ENCODE data around the gene ARFRP1. TPM values are rescaled to one million over a fixed set of nuclear protein-coding genes. Genes with fewer than 3 reads are reported as not detected.
A peak's percentile ranks its signal among the peaks of the same experiment; 100 is the strongest.

ARFRP1 gene
- total and polyA plus RNA-seq, 2 donors, result 39.2 to 94.0 TPM

GRCh38 chr20:63699466-63700198 is 8.1 kb downstream of the ARFRP1 start:
- H3K36me3 ChIP-seq (ENCODE audit: control insufficient read depth in 2 of 2, insufficient read depth in 2 of 2, low read length in 1 of 2), result peaks cover 25 to 32% of the 10 kb centered on the region in 2 donors
- H3K27me3 ChIP-seq (ENCODE audit: control insufficient read depth in 2 of 2, insufficient read depth in 1 of 2, low read length in 1 of 2), result peaks cover 0 to 5% of the 10 kb centered on the region in 2 donors
- H3K9me3 ChIP-seq (ENCODE audit: control insufficient read depth in 2 of 2, insufficient read depth in 1 of 2, low read length in 1 of 2), result no peaks in the 10 kb centered on the region
- no peak overlapping the region for H3K4me3 ChIP-seq (ENCODE audit: low read length in 2 of 2)
- 96% methylated on average over 24 of the region's 24 CpGs for WGBS
- peaks cover 15 to 34% of the 10 kb centered on the region in 2 donors for H3K4me1 ChIP-seq (ENCODE audit: control insufficient read depth in 2 of 2, insufficient read depth in 2 of 2, low read length in 2 of 2)
- peak overlapping the region; percentile 64 for H3K27ac ChIP-seq (ENCODE audit: low read depth in 1 of 2, low read length in 1 of 2)
- no peak for DNase-seq (ENCODE audit: low read depth in 6 of 9, low spot score in 9 of 9)

GRCh38 chr20:63698739-63699465 is 8.9 kb downstream of the ARFRP1 start:
- H3K4me3 ChIP-seq (ENCODE audit: low read length in 2 of 2), result no peak overlapping the region

GRCh38 chr20:63697868-63698545 is 9.8 kb downstream of the ARFRP1 start:
- Histone ChIP-seq H3K4me1 (ENCODE audit: control insufficient read depth in 2 of 2, insufficient read depth in 2 of 2, low read length in 2 of 2) (peaks cover 15 to 38% of the 10 kb centered on the region in 2 donors), H3K4me3 (ENCODE audit: low read length in 2 of 2) (no peak overlapping the region), H3K27me3 (ENCODE audit: control insufficient read depth in 2 of 2, insufficient read depth in 1 of 2, low read length in 1 of 2) (peaks cover 0 to 5% of the 10 kb centered on the region in 2 donors), H3K36me3 (ENCODE audit: control insufficient read depth in 2 of 2, insufficient read depth in 2 of 2, low read length in 1 of 2) (peaks cover 21 to 29% of the 10 kb centered on the region in 2 donors), H3K9me3 (ENCODE audit: control insufficient read depth in 2 of 2, insufficient read depth in 1 of 2, low read length in 1 of 2) (no peaks in the 10 kb centered on the region), H3K27ac (ENCODE audit: low read depth in 1 of 2, low read length in 1 of 2) (peak overlapping the region in 1 of 2 donors; percentile 25)
- no peak for DNase-seq (ENCODE audit: low read depth in 6 of 9, low spot score in 9 of 9)
- 94% methylated on average over 40 of the region's 40 CpGs for WGBS

More at GRCh38 chr20:63698739-63699465, 8.9 kb downstream of the ARFRP1 start:
- peak overlapping the region; percentile 64 for H3K27ac ChIP-seq (ENCODE audit: low read depth in 1 of 2, low read length in 1 of 2)
- DNase-seq (ENCODE audit: low read depth in 6 of 9, low spot score in 9 of 9), result peak in 1 of 9 donors; percentile 16
- peaks cover 0 to 5% of the 10 kb centered on the region in 2 donors for H3K27me3 ChIP-seq (ENCODE audit: control insufficient read depth in 2 of 2, insufficient read depth in 1 of 2, low read length in 1 of 2)
- peaks cover 22 to 29% of the 10 kb centered on the region in 2 donors for H3K36me3 ChIP-seq (ENCODE audit: control insufficient read depth in 2 of 2, insufficient read depth in 2 of 2, low read length in 1 of 2)
- no peaks in the 10 kb centered on the region for H3K9me3 ChIP-seq (ENCODE audit: control insufficient read depth in 2 of 2, insufficient read depth in 1 of 2, low read length in 1 of 2)
- H3K4me1 ChIP-seq (ENCODE audit: control insufficient read depth in 2 of 2, insufficient read depth in 2 of 2, low read length in 2 of 2), result peaks cover 15 to 40% of the 10 kb centered on the region in 2 donors
- 90% methylated on average over 19 of the region's 19 CpGs for WGBS

- Histone ChIP-seq H3K9me3 (ENCODE audit: control insufficient read depth in 2 of 2, insufficient read depth in 1 of 2, low read length in 1 of 2) (no peaks in the 10 kb centered on the region), H3K4me3 (ENCODE audit: low read length in 2 of 2) (peak overlapping the region in 1 of 2 donors; percentile 14), H3K27ac (ENCODE audit: low read depth in 1 of 2, low read length in 1 of 2) (peak overlapping the region in 1 of 2 donors; percentile 20), H3K4me1 (ENCODE audit: control insufficient read depth in 2 of 2, insufficient read depth in 2 of 2, low read length in 2 of 2) (peaks cover 15 to 38% of the 10 kb centered on the region in 2 donors), H3K27me3 (ENCODE audit: control insufficient read depth in 2 of 2, insufficient read depth in 1 of 2, low read length in 1 of 2) (peaks cover 0 to 5% of the 10 kb centered on the region in 2 donors), H3K36me3 (ENCODE audit: control insufficient read depth in 2 of 2, insufficient read depth in 2 of 2, low read length in 1 of 2) (peaks cover 21 to 27% of the 10 kb centered on the region in 2 donors)
- peak in 1 of 9 donors; percentile 21 for DNase-seq (ENCODE audit: low read depth in 6 of 9, low spot score in 9 of 9)
- WGBS, result 66% methylated on average over 7 of the region's 7 CpGs
These were observed 10.4 kb downstream of the ARFRP1 start for GRCh38 chr20:63697357-63697867.

- Histone ChIP-seq H3K27me3 (ENCODE audit: control insufficient read depth in 2 of 2, insufficient read depth in 1 of 2, low read length in 1 of 2) (peaks cover 0 to 5% of the 10 kb centered on the region in 2 donors), H3K27ac (ENCODE audit: low read depth in 1 of 2, low read length in 1 of 2) (peak within 1 kb of the TSS; percentile 25 to 33), H3K4me3 (ENCODE audit: low read length in 2 of 2) (peak within 1 kb of the TSS; percentile 14 to 25), H3K36me3 (ENCODE audit: control insufficient read depth in 2 of 2, insufficient read depth in 2 of 2, low read length in 1 of 2) (peaks cover 21 to 33% of the 10 kb centered on the region in 2 donors), H3K4me1 (ENCODE audit: control insufficient read depth in 2 of 2, insufficient read depth in 2 of 2, low read length in 2 of 2) (peaks cover 15 to 38% of the 10 kb centered on the region in 2 donors), H3K9me3 (ENCODE audit: control insufficient read depth in 2 of 2, insufficient read depth in 1 of 2, low read length in 1 of 2) (no peaks in the 10 kb centered on the region)
- WGBS, result 15% methylated on average over 52 of the region's 52 CpGs
- DNase-seq (ENCODE audit: low read depth in 6 of 9, low spot score in 9 of 9), result no peak
These were observed 11.0 kb downstream of the ARFRP1 start, which contains the start of gene TNFRSF6B for GRCh38 chr20:63696628-63697356. TNFRSF6B (plus strand) TSS chr20:63696652; CDS start chr20:63696768, 116 bp downstream.

GRCh38 chr20:63696306-63696627 is 11.5 kb downstream of the ARFRP1 start:
- peak in 8 of 9 donors; percentile 44 to 86 (median 62) for DNase-seq (ENCODE audit: low read depth in 6 of 9, low spot score in 9 of 9)
- peak overlapping the region; percentile 25 to 33 for H3K27ac ChIP-seq (ENCODE audit: low read depth in 1 of 2, low read length in 1 of 2)
- no peaks in the 10 kb centered on the region for H3K9me3 ChIP-seq (ENCODE audit: control insufficient read depth in 2 of 2, insufficient read depth in 1 of 2, low read length in 1 of 2)
- H3K4me1 ChIP-seq (ENCODE audit: control insufficient read depth in 2 of 2, insufficient read depth in 2 of 2, low read length in 2 of 2), result peaks cover 15 to 38% of the 10 kb centered on the region in 2 donors
- H3K4me3 ChIP-seq (ENCODE audit: low read length in 2 of 2), result peak overlapping the region; percentile 14 to 25
- H3K27me3 ChIP-seq (ENCODE audit: control insufficient read depth in 2 of 2, insufficient read depth in 1 of 2, low read length in 1 of 2), result peaks cover 0 to 5% of the 10 kb centered on the region in 2 donors
- WGBS, result 7% methylated on average over 6 of the region's 6 CpGs
- H3K36me3 ChIP-seq (ENCODE audit: control insufficient read depth in 2 of 2, insufficient read depth in 2 of 2, low read length in 1 of 2), result peaks cover 21 to 34% of the 10 kb centered on the region in 2 donors

- peaks cover 15 to 38% of the 10 kb centered on the region in 2 donors for H3K4me1 ChIP-seq (ENCODE audit: control insufficient read depth in 2 of 2, insufficient read depth in 2 of 2, low read length in 2 of 2)
- H3K36me3 ChIP-seq (ENCODE audit: control insufficient read depth in 2 of 2, insufficient read depth in 2 of 2, low read length in 1 of 2), result peaks cover 21 to 37% of the 10 kb centered on the region in 2 donors
- H3K27ac ChIP-seq (ENCODE audit: low read depth in 1 of 2, low read length in 1 of 2), result peak overlapping the region; percentile 25 to 33
These were observed 12.1 kb downstream of the ARFRP1 start for GRCh38 chr20:63695424-63696305.

More at GRCh38 chr20:63695424-63696305, 12.1 kb downstream of the ARFRP1 start:
- WGBS, result 85% methylated on average over 25 of the region's 25 CpGs
- no peaks in the 10 kb centered on the region for H3K9me3 ChIP-seq (ENCODE audit: control insufficient read depth in 2 of 2, insufficient read depth in 1 of 2, low read length in 1 of 2)
- no peak for DNase-seq (ENCODE audit: low read depth in 6 of 9, low spot score in 9 of 9)
- H3K4me3 ChIP-seq (ENCODE audit: low read length in 2 of 2), result no peak overlapping the region
- peaks cover 0 to 5% of the 10 kb centered on the region in 2 donors for H3K27me3 ChIP-seq (ENCODE audit: control insufficient read depth in 2 of 2, insufficient read depth in 1 of 2, low read length in 1 of 2)
